ENCODE results near the gene EPPIN. TPM values are rescaled to one million over a fixed set of nuclear protein-coding genes. Genes with fewer than 3 reads are reported as not detected.

Gene EPPIN
- total RNA-seq, 2 donors from 2014 or later, result not detected

- Histone ChIP-seq H3K27ac (no peak overlapping the region), H3K4me1 (ENCODE audit: control insufficient read depth in 1 of 2, low read depth in 2 of 2) (no peaks in the 10 kb centered on the region), H3K4me3 (no peak overlapping the region), H3K36me3 (no peaks in the 10 kb centered on the region), H3K27me3 (replicated peaks; ENCODE audit: insufficient read depth) (no peaks in the 10 kb centered on the region), H3K9me3 (no peaks in the 10 kb centered on the region)
- DNase-seq (ENCODE audit: low spot score) (no peak), ATAC-seq (ENCODE audit: insufficient number of reproducible peaks, low FRiP score, low read depth) (no peak)
- TF ChIP-seq, protein P1, sequence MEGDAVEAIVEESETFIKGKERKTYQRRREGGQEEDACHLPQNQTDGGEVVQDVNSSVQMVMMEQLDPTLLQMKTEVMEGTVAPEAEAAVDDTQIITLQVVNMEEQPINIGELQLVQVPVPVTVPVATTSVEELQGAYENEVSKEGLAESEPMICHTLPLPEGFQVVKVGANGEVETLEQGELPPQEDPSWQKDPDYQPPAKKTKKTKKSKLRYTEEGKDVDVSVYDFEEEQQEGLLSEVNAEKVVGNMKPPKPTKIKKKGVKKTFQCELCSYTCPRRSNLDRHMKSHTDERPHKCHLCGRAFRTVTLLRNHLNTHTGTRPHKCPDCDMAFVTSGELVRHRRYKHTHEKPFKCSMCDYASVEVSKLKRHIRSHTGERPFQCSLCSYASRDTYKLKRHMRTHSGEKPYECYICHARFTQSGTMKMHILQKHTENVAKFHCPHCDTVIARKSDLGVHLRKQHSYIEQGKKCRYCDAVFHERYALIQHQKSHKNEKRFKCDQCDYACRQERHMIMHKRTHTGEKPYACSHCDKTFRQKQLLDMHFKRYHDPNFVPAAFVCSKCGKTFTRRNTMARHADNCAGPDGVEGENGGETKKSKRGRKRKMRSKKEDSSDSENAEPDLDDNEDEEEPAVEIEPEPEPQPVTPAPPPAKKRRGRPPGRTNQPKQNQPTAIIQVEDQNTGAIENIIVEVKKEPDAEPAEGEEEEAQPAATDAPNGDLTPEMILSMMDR (IDR thresholded peaks at IDR 0.05), result no peak
Measured at GRCh38 chr20:45500022-45500421, 47.2 kb downstream of the EPPIN start.

DNA sequence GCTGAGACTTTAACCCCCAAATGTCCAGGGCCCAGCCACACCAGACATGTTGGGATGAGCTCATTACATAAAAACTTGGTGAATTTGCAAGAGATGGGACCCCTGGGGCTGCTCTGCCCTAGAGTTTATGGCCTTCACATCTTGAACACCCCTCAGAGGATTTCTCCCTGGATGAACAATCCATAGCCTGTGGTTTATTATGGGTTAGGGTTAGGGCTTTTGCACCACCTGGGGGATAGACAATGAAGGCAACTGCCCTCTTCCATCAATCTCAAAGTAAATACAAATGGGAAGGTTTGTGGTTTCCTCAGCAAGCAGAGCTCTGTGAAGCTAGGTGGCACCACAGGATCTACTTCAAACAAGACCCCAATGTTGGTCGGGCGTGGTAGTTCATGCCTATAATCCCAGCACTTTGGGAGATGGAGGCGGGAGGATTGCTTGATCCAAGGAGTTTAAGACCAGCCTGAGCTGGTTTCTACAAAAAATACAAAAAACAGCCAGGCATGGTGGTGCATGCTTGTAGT, 49.2 kb downstream of the EPPIN start:
- Histone ChIP-seq H3K9me3 (no peaks in the 10 kb centered on the region), H3K4me3 (no peak overlapping the region), H3K27ac (no peak overlapping the region), H3K4me1 (ENCODE audit: control insufficient read depth in 1 of 2, low read depth in 2 of 2) (no peaks in the 10 kb centered on the region), H3K36me3 (no peaks in the 10 kb centered on the region), H3K27me3 (replicated peaks; ENCODE audit: insufficient read depth) (no peaks in the 10 kb centered on the region)
- TF ChIP-seq, protein P1 (IDR thresholded peaks at IDR 0.05), result no peak
- ATAC-seq (ENCODE audit: insufficient number of reproducible peaks, low FRiP score, low read depth), result no peak
- no peak for DNase-seq (ENCODE audit: low spot score)

GRCh38 chr20:45496166-45496565, 51.0 kb downstream of the EPPIN start:
- H3K4me1 ChIP-seq (ENCODE audit: control insufficient read depth in 1 of 2, low read depth in 2 of 2), result no peaks in the 10 kb centered on the region
- no peak overlapping the region for H3K27ac ChIP-seq
- no peak overlapping the region for H3K4me3 ChIP-seq
- H3K27me3 ChIP-seq (replicated peaks; ENCODE audit: insufficient read depth), result no peaks in the 10 kb centered on the region
- ATAC-seq (ENCODE audit: insufficient number of reproducible peaks, low FRiP score, low read depth), result no peak
- no peak for DNase-seq (ENCODE audit: low spot score)
- no peaks in the 10 kb centered on the region for H3K36me3 ChIP-seq
- TF ChIP-seq, protein P1 (IDR thresholded peaks at IDR 0.05), result no peak
- H3K9me3 ChIP-seq, result no peaks in the 10 kb centered on the region

- no peaks in the 10 kb centered on the region for H3K9me3 ChIP-seq
- H3K4me1 ChIP-seq (ENCODE audit: control insufficient read depth in 1 of 2, low read depth in 2 of 2), result no peaks in the 10 kb centered on the region
- H3K4me3 ChIP-seq, result no peak overlapping the region
- H3K27ac ChIP-seq, result no peak overlapping the region
- no peaks in the 10 kb centered on the region for H3K27me3 ChIP-seq (replicated peaks; ENCODE audit: insufficient read depth)
- no peaks in the 10 kb centered on the region for H3K36me3 ChIP-seq
- TF ChIP-seq, protein P1 (IDR thresholded peaks at IDR 0.05), result no peak
- DNase-seq (ENCODE audit: low spot score) (no peak), ATAC-seq (ENCODE audit: insufficient number of reproducible peaks, low FRiP score, low read depth) (no peak)
Measured at GRCh38 chr20:45495501-45495941, 51.7 kb downstream of the EPPIN start.

Other genes with a start within 250 kb of the EPPIN start
- gene RBPJL, start 240.6 kb downstream of the EPPIN start, total RNA-seq, result not detected
- gene MATN4, start 239.1 kb downstream of the EPPIN start, total RNA-seq, result under 1 TPM in 1 of 2 donors, not detected in 1; 0.27 TPM
- 100 to 1,000 TPM in 1 of 2 donors, 10 to 100 TPM in 1; 93.5 to 108 TPM for gene SDC4, start 199.0 kb downstream of the EPPIN start, total RNA-seq
- gene SYS1, start 184.2 kb downstream of the EPPIN start, total RNA-seq, result 10 to 100 TPM; 24.6 to 40.8 TPM
- gene TP53TG5, start 169.1 kb downstream of the EPPIN start, total RNA-seq, result not detected
- gene DBNDD2, start 139.1 kb downstream of the EPPIN start, total RNA-seq, result 100 to 1,000 TPM in 1 of 2 donors, 10 to 100 TPM in 1; 97.6 to 120 TPM
- 100 to 1,000 TPM; 117 to 169 TPM for gene PIGT, start 131.3 kb downstream of the EPPIN start, total RNA-seq
- gene WFDC2, start 77.6 kb downstream of the EPPIN start, total RNA-seq, result not detected
- gene SPINT3, start 31.8 kb downstream of the EPPIN start, total RNA-seq, result not detected
- gene WFDC6, start 7.9 kb downstream of the EPPIN start, total RNA-seq, result not detected
- gene WFDC8, start 31.9 kb upstream of the EPPIN start, total RNA-seq, result not detected
- gene WFDC10A, start 82.3 kb upstream of the EPPIN start, total RNA-seq, result not detected
- gene WFDC9, start 83.9 kb upstream of the EPPIN start, total RNA-seq, result not detected
- not detected for gene WFDC11, start 122.8 kb upstream of the EPPIN start, total RNA-seq
- gene WFDC13, start 154.6 kb upstream of the EPPIN start, total RNA-seq, result not detected
- gene WFDC10B, start 157.6 kb upstream of the EPPIN start, total RNA-seq, result not detected
- not detected for gene SPINT4, start 174.9 kb upstream of the EPPIN start, total RNA-seq
- gene WFDC3, start 244.5 kb upstream of the EPPIN start, total RNA-seq, result not detected
- gene DNTTIP1, start 244.6 kb upstream of the EPPIN start, total RNA-seq, result 10 to 100 TPM; 15.3 to 31.4 TPM

Data from thoracic aorta (tissue), 2 donors.